Measurements from ENCODE around the gene RNU5D-1.
A peak's percentile ranks its signal among the peaks of the same experiment; 100 is the strongest.
"Not testable (repeated sequence)": the region's sequence is repeated elsewhere in the genome, so short reads cannot be mapped to it uniquely, and the experiment has no call there.

RNU5D-1 gene

DNA sequence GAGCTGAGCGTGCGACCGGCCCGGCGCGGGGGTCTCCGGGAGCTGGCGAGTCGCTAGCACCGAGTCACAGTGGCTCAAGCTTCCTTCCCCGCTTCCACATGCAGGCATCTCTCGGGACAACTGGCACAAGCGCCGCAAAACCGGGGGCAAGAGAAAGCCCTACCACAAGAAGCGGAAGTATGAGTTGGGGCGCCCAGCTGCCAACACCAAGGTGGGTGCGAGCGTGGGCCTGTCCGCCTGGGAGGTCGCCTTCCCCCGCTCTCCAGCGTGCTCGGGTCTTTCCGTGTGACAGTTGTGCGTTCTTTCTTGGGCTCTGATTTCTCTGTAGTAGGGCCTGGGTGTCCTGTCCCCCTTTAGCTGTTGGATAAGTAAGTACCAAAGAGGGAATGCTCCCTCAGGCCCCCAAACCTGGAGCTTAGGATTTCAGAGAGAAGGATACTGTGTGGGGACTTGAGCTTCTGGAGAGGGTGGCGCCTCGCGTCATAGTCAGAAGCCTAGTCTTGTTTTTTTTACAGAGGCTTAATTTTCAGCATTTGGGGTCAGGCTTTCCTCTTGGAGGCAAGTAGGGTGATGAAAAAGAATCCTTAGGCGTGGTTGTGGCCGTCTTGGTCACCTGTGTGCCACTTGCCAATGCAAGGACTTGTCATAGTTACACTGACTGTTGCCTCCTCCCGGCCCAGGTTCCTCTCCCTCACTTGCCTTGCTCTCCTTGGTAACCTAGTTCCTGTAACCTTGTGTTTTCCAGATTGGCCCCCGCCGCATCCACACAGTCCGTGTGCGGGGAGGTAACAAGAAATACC, 45.2 kb upstream of the RNU5D-1 start:
- no peak for TF ChIP-seq ZFX (IDR thresholded peaks at IDR 0.05; ENCODE audit: borderline replicate concordance)
- TF ChIP-seq, protein P1, sequence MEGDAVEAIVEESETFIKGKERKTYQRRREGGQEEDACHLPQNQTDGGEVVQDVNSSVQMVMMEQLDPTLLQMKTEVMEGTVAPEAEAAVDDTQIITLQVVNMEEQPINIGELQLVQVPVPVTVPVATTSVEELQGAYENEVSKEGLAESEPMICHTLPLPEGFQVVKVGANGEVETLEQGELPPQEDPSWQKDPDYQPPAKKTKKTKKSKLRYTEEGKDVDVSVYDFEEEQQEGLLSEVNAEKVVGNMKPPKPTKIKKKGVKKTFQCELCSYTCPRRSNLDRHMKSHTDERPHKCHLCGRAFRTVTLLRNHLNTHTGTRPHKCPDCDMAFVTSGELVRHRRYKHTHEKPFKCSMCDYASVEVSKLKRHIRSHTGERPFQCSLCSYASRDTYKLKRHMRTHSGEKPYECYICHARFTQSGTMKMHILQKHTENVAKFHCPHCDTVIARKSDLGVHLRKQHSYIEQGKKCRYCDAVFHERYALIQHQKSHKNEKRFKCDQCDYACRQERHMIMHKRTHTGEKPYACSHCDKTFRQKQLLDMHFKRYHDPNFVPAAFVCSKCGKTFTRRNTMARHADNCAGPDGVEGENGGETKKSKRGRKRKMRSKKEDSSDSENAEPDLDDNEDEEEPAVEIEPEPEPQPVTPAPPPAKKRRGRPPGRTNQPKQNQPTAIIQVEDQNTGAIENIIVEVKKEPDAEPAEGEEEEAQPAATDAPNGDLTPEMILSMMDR (IDR thresholded peaks at IDR 0.05), result no peak

DNA sequence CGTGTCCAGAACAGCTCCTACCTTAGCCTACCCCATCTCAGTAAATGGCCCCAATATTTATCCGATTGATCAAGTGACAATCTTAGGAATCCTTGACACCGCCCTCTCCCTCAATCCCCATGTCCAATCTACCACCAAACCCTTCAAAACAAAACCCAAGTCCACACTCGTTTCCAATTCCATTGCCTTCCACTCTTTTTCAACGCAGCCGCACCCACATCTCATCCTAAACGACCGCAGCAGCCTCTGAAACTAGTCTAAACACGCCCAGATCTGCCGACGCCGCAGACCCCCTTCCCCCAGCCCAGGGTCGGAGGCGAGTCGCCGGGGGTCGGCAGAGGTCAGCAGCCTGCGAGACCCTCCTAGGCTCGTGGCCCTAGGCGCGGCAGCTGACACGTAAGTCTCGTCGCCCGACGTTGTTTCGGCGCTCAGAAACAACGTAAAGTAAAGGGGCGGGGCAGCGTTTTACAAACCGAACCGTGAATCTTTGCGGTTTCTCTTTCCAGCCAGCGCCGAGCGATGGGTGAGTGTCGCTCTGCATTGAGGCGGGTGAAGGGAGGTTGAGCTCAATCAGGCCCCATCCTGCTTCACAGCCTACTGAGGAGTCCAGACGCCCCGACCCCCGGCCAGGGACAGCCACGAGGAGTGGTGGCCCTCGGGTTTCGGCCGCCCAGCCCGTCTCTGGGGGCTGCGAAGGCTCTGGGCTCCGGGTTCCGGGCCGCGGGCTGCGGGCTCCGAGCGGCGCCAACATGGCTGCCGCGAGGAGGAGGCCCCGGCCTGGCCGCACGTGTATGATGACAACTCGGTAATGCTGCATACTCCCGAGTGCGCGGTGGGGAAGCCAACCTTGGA, 44.3 kb upstream of the RNU5D-1 start, which contains the start of gene RPS8:
Gene RPS8, plus strand, starts transcription at position 463 of the 852 bp plus-strand sequence. Its CDS starts 57 bp downstream, at position 520.
- TF ChIP-seq, protein P1 (IDR thresholded peaks at IDR 0.05), result no peak
- TF ChIP-seq ZFX (IDR thresholded peaks at IDR 0.05; ENCODE audit: borderline replicate concordance), result no peak
- H3K27ac ChIP-seq, result peak within 1 kb of the TSS; percentile 92

More for the DNA sequence above, 45.2 kb upstream of the RNU5D-1 start:
- peak overlapping the region; percentile 92 for H3K27ac ChIP-seq

DNA sequence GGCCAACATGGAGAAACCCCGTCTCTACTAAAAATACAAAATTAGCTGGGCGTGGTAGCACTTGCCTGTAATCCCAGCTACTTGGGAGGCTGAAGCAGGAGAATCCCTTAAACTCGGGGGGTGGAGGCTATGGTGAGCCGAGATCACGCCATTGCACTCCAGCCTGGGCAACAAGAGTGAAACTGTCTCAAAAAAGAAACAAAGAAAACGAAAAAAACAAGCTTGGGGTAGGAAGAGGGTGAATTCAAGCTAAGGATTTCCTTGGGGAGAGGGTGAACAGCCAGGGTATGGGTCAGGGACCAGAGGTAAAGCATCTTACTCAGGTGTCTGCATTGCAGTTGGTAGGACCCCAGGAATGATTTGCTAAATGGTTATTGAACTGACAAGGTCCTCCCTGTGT, 35.5 kb upstream of the RNU5D-1 start:
- not testable (repeated sequence) for H3K27ac ChIP-seq

DNA sequence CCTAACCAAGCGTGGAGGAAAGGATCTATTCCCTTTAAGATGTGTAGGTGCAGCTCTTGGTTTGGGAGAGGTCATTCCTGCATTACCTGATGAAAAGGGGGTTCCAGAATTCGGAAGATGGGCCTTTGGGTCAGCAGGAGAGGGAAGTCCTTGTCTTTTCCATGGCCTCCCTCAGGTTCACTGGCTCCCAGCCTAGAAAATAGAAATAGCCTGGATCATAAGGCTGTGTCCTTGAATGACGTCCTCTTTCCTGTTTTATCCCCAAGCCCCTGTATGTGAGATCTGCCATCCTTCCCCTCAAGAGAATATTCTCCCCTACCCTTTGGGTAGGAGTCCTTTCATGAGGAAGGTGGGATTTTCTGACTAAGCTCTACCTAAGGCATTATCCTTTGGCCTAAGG, 29.9 kb upstream of the RNU5D-1 start:
- TF ChIP-seq ZFX (IDR thresholded peaks at IDR 0.05; ENCODE audit: borderline replicate concordance), result no peak
- TF ChIP-seq, protein P1 (IDR thresholded peaks at IDR 0.05), result no peak
- H3K27ac ChIP-seq, result no peak overlapping the region

DNA sequence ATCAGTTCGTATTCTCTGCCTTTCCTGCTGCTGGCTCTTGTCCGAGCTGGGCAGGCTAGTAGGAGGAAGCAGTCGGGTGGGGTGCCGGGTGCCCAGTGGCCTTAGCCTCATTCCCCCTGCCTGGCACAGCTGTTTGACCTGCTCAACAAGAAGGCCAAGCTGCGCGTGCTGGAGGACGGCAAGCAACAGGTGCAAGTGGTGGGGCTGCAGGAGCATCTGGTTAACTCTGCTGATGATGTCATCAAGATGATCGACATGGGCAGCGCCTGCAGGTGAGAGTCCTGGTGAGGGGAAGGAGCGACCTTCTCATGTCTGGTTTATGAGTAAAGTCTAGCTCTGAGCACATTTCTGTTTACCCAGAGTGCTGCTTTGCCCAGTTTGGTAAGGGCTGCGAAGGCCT, 28.1 kb upstream of the RNU5D-1 start:
- TF ChIP-seq ZFX (IDR thresholded peaks at IDR 0.05; ENCODE audit: borderline replicate concordance), result no peak
- TF ChIP-seq, protein P1 (IDR thresholded peaks at IDR 0.05), result no peak

DNA sequence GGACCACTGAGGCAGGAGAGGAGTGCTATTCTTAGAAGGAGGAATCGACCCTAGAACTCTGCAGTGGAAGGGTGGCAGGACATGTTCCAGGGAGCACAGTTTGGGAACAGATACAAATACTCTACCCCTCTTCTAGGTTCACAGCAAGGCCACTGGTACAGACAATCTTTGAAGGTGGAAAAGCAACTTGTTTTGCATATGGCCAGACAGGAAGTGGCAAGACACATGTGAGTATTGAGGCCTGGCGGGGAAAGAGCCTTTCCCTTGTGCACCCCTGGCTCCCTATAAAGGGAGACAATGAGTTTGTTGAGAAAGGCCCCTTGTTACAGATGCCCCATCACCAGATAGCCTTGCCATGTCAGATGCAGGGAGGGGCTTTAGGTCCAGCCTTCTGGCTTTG, 26.4 kb upstream of the RNU5D-1 start:
- no peak for TF ChIP-seq ZFX (IDR thresholded peaks at IDR 0.05; ENCODE audit: borderline replicate concordance)
- TF ChIP-seq, protein P1 (IDR thresholded peaks at IDR 0.05), result no peak
- H3K27ac ChIP-seq, result no peak overlapping the region

More for the DNA sequence above, 28.1 kb upstream of the RNU5D-1 start:
- H3K27ac ChIP-seq, result no peak overlapping the region

DNA sequence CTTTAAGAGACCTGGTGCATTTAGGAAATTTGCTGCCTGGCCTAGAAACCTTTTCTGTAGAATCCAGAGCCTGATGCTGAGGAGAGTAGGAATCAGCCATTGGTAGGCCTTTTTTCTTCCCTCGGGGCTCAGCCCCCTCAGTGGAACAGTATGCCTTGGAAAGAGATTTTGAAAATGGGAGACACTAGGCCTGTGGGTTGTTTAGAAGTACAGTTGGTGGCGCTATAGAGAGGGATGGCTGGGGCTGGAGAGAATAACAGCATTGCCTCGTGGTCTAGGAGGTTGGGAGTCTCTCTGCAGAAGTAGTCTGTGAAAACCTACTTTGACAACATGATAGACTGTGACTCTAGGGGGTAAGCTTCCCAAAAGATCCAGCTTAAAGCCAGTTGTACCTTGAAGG, 16.9 kb upstream of the RNU5D-1 start:
- no peak overlapping the region for H3K27ac ChIP-seq
- TF ChIP-seq, protein P1 (IDR thresholded peaks at IDR 0.05), result no peak
- TF ChIP-seq ZFX (IDR thresholded peaks at IDR 0.05; ENCODE audit: borderline replicate concordance), result no peak

Data from 22Rv1 (cell line).